ENCODE measurements around the gene VAV3.
A peak's percentile ranks its signal among the peaks of the same experiment; 100 is the strongest.

VAV3 gene

GRCh38 chr1:107940017-107940577, 24.9 kb downstream of the VAV3 start:
- Histone ChIP-seq H3K18ac (ENCODE audit: low read depth in 1 of 2, low read length in 2 of 2) (no peak overlapping the region), H3K14ac (ENCODE audit: low read length in 2 of 2) (no peak overlapping the region), H3K4ac (ENCODE audit: low read depth in 1 of 2, low read length in 2 of 2) (no peak overlapping the region), H3K9me3 (ENCODE audit: control insufficient read depth, low read length) (no peaks in the 10 kb centered on the region), H2AFZ (ENCODE audit: low read depth, low read length) (no peak overlapping the region), H2AK5ac (ENCODE audit: low read length, severe bottlenecking) (no peak overlapping the region), H3K4me3 (ENCODE audit: insufficient read depth in 1 of 2, low read depth in 1 of 2, low read length in 2 of 2) (no peak overlapping the region), H3K4me2 (ENCODE audit: low read length, poor library complexity, severe bottlenecking) (no peak overlapping the region), H3K4me1 (ENCODE audit: control insufficient read depth, insufficient read depth, low read depth, low read length) (peaks cover 2% of the 10 kb centered on the region), H2BK120ac (ENCODE audit: low read depth, low read length) (no peak overlapping the region), H3K27me3 (ENCODE audit: control insufficient read depth in 1 of 2, insufficient read depth in 1 of 2, low read length in 2 of 2) (peaks cover 0 to 4% of the 10 kb centered on the region in 2 experiments), H3K79me1 (replicated peaks; ENCODE audit: low read length, poor library complexity, severe bottlenecking) (no peaks in the 10 kb centered on the region), H3K23ac (ENCODE audit: low read length in 2 of 2) (no peak overlapping the region), H3K36me3 (ENCODE audit: control insufficient read depth in 1 of 2, insufficient read depth in 2 of 2, low read depth in 1 of 2, low read length in 2 of 2) (no peaks in the 10 kb centered on the region), H3K27ac (ENCODE audit: low read length, poor library complexity, severe bottlenecking) (no peak overlapping the region), H3K9ac (ENCODE audit: low read length) (no peak overlapping the region), H2BK5ac (ENCODE audit: low read depth, low read length, poor library complexity, severe bottlenecking) (no peak overlapping the region), H4K91ac (ENCODE audit: low read length) (no peak overlapping the region), H4K8ac (ENCODE audit: low read length) (no peak overlapping the region), H2BK12ac (ENCODE audit: low read length in 2 of 2) (no peak overlapping the region), H2BK15ac (ENCODE audit: low read depth, poor library complexity, severe bottlenecking) (no peak overlapping the region)
- no peak for DNase-seq
- WGBS = 94% methylated on average over 3 of the region's 5 CpGs

DNA sequence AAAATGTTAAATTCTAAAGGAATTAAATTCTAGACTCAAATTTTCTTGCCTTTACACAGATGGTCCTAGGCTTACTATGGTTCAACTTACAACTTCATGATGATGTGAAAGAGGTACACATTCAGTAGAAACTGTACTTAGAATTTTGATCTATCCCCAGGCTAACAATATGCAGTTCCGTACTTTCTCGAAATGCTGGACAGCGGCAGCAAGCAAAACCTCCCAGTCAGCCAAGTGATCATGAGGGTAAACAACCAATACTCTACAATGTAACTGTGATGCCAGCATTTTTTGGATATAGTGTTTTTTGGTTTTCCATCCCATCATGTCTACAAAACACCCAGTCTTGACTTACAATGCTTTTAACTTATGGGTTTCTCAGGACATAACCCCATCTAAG, 25.7 kb downstream of the VAV3 start:
- Histone ChIP-seq H3K36me3 (ENCODE audit: control insufficient read depth in 1 of 2, insufficient read depth in 2 of 2, low read depth in 1 of 2, low read length in 2 of 2) (no peaks in the 10 kb centered on the region), H2BK12ac (ENCODE audit: low read length in 2 of 2) (no peak overlapping the region), H2BK5ac (ENCODE audit: low read depth, low read length, poor library complexity, severe bottlenecking) (no peak overlapping the region), H2BK15ac (ENCODE audit: low read depth, poor library complexity, severe bottlenecking) (no peak overlapping the region), H3K18ac (ENCODE audit: low read depth in 1 of 2, low read length in 2 of 2) (no peak overlapping the region), H4K8ac (ENCODE audit: low read length) (no peak overlapping the region), H3K4me3 (ENCODE audit: insufficient read depth in 1 of 2, low read depth in 1 of 2, low read length in 2 of 2) (no peak overlapping the region), H3K4ac (ENCODE audit: low read depth in 1 of 2, low read length in 2 of 2) (no peak overlapping the region), H2AFZ (ENCODE audit: low read depth, low read length) (no peak overlapping the region), H3K9ac (ENCODE audit: low read length) (no peak overlapping the region), H3K14ac (ENCODE audit: low read length in 2 of 2) (no peak overlapping the region), H4K91ac (ENCODE audit: low read length) (no peak overlapping the region), H3K27me3 (ENCODE audit: control insufficient read depth in 1 of 2, insufficient read depth in 1 of 2, low read length in 2 of 2) (peaks cover 0 to 4% of the 10 kb centered on the region in 2 experiments), H3K23ac (ENCODE audit: low read length in 2 of 2) (no peak overlapping the region), H3K4me2 (ENCODE audit: low read length, poor library complexity, severe bottlenecking) (no peak overlapping the region), H3K4me1 (ENCODE audit: control insufficient read depth, insufficient read depth, low read depth, low read length) (peaks cover 2% of the 10 kb centered on the region), H3K27ac (ENCODE audit: low read length, poor library complexity, severe bottlenecking) (no peak overlapping the region), H2BK120ac (ENCODE audit: low read depth, low read length) (no peak overlapping the region), H3K9me3 (ENCODE audit: control insufficient read depth, low read length) (no peaks in the 10 kb centered on the region), H2AK5ac (ENCODE audit: low read length, severe bottlenecking) (no peak overlapping the region), H3K79me1 (replicated peaks; ENCODE audit: low read length, poor library complexity, severe bottlenecking) (no peaks in the 10 kb centered on the region)
- DNase-seq = no peak
- WGBS = 100% methylated on average over 3 of the region's 3 CpGs

GRCh38 chr1:107936498-107937481, 28.2 kb downstream of the VAV3 start:
- no peaks in the 10 kb centered on the region for H3K79me1 ChIP-seq (replicated peaks; ENCODE audit: low read length, poor library complexity, severe bottlenecking)
- no peak overlapping the region for H3K23ac ChIP-seq (ENCODE audit: low read length in 2 of 2)
- peak overlapping the region in 1 of 2 experiments; percentile 34 for H3K4me3 ChIP-seq (ENCODE audit: insufficient read depth in 1 of 2, low read depth in 1 of 2, low read length in 2 of 2)
- H3K27me3 ChIP-seq (ENCODE audit: control insufficient read depth in 1 of 2, insufficient read depth in 1 of 2, low read length in 2 of 2) = peaks cover 0 to 4% of the 10 kb centered on the region in 2 experiments
- no peak overlapping the region for H2BK5ac ChIP-seq (ENCODE audit: low read depth, low read length, poor library complexity, severe bottlenecking)
- H3K4ac ChIP-seq (ENCODE audit: low read depth in 1 of 2, low read length in 2 of 2) = no peak overlapping the region
- 28% methylated on average over 9 of the region's 10 CpGs for WGBS
- no peak overlapping the region for H2BK12ac ChIP-seq (ENCODE audit: low read length in 2 of 2)
- no peaks in the 10 kb centered on the region for H3K9me3 ChIP-seq (ENCODE audit: control insufficient read depth, low read length)
- no peak overlapping the region for H3K14ac ChIP-seq (ENCODE audit: low read length in 2 of 2)
- H3K4me1 ChIP-seq (ENCODE audit: control insufficient read depth, insufficient read depth, low read depth, low read length) = peaks cover 2% of the 10 kb centered on the region
- H3K4me2 ChIP-seq (ENCODE audit: low read length, poor library complexity, severe bottlenecking) = no peak overlapping the region
- no peak overlapping the region for H4K8ac ChIP-seq (ENCODE audit: low read length)
- no peak overlapping the region for H4K91ac ChIP-seq (ENCODE audit: low read length)
- H2BK120ac ChIP-seq (ENCODE audit: low read depth, low read length) = no peak overlapping the region
- peak; percentile 83 for DNase-seq
- no peak overlapping the region for H2BK15ac ChIP-seq (ENCODE audit: low read depth, poor library complexity, severe bottlenecking)
- peak overlapping the region; percentile 28 for H3K9ac ChIP-seq (ENCODE audit: low read length)
- H2AK5ac ChIP-seq (ENCODE audit: low read length, severe bottlenecking) = no peak overlapping the region
- no peak overlapping the region for H2AFZ ChIP-seq (ENCODE audit: low read depth, low read length)
- no peak overlapping the region for H3K27ac ChIP-seq (ENCODE audit: low read length, poor library complexity, severe bottlenecking)
- H3K36me3 ChIP-seq (ENCODE audit: control insufficient read depth in 1 of 2, insufficient read depth in 2 of 2, low read depth in 1 of 2, low read length in 2 of 2) = no peaks in the 10 kb centered on the region
- H3K18ac ChIP-seq (ENCODE audit: low read depth in 1 of 2, low read length in 2 of 2) = no peak overlapping the region

GRCh38 chr1:107935396-107936064, 29.4 kb downstream of the VAV3 start:
- Histone ChIP-seq H3K9ac (ENCODE audit: low read length) (peak overlapping the region; percentile 7), H4K8ac (ENCODE audit: low read length) (no peak overlapping the region), H4K91ac (ENCODE audit: low read length) (no peak overlapping the region), H3K9me3 (ENCODE audit: control insufficient read depth, low read length) (no peaks in the 10 kb centered on the region), H3K36me3 (ENCODE audit: control insufficient read depth in 1 of 2, insufficient read depth in 2 of 2, low read depth in 1 of 2, low read length in 2 of 2) (no peaks in the 10 kb centered on the region), H3K4me2 (ENCODE audit: low read length, poor library complexity, severe bottlenecking) (no peak overlapping the region), H3K4me3 (ENCODE audit: insufficient read depth in 1 of 2, low read depth in 1 of 2, low read length in 2 of 2) (peak overlapping the region in 1 of 2 experiments; percentile 14), H2AFZ (ENCODE audit: low read depth, low read length) (no peak overlapping the region), H3K14ac (ENCODE audit: low read length in 2 of 2) (peak overlapping the region in 1 of 2 experiments; percentile 55), H3K18ac (ENCODE audit: low read depth in 1 of 2, low read length in 2 of 2) (peak overlapping the region in 1 of 2 experiments; percentile 48), H2AK5ac (ENCODE audit: low read length, severe bottlenecking) (no peak overlapping the region), H2BK15ac (ENCODE audit: low read depth, poor library complexity, severe bottlenecking) (no peak overlapping the region), H3K23ac (ENCODE audit: low read length in 2 of 2) (no peak overlapping the region), H3K79me1 (replicated peaks; ENCODE audit: low read length, poor library complexity, severe bottlenecking) (no peaks in the 10 kb centered on the region), H2BK5ac (ENCODE audit: low read depth, low read length, poor library complexity, severe bottlenecking) (no peak overlapping the region), H2BK120ac (ENCODE audit: low read depth, low read length) (no peak overlapping the region), H3K4ac (ENCODE audit: low read depth in 1 of 2, low read length in 2 of 2) (peak overlapping the region in 1 of 2 experiments; percentile 37), H3K27me3 (ENCODE audit: control insufficient read depth in 1 of 2, insufficient read depth in 1 of 2, low read length in 2 of 2) (peaks cover 0 to 4% of the 10 kb centered on the region in 2 experiments), H2BK12ac (ENCODE audit: low read length in 2 of 2) (peak overlapping the region in 1 of 2 experiments; percentile 83), H3K27ac (ENCODE audit: low read length, poor library complexity, severe bottlenecking) (no peak overlapping the region), H3K4me1 (ENCODE audit: control insufficient read depth, insufficient read depth, low read depth, low read length) (peaks cover 2% of the 10 kb centered on the region)
- 52% methylated on average over 3 of the region's 4 CpGs for WGBS
- no peak for DNase-seq

Data from mesenchymal stem cell (in vitro differentiated cells and primary cell).